IMR-90 (cell line): ENCODE measurements around the gene CCN6.

Experiments
- FOS ChIP-seq: fragments of 150-350 bp; IDR thresholded peaks from 2 replicates; pipeline ENCODE4 v1.6.1; 2016; ENCODE audit warnings: low read depth, low read length
- MXI1 ChIP-seq: IDR thresholded peaks from 2 replicates; pipeline ENCODE4 v1.6.1; 2012; ENCODE audit warnings: low read depth, mild to moderate bottlenecking, low read length, moderate library complexity, borderline replicate concordance
- POLR2A ChIP-seq: IDR thresholded peaks from 2 replicates; pipeline ENCODE4 v1.6.1; 2012; ENCODE audit warnings: mild to moderate bottlenecking, low read depth, low read length
- RAD21 ChIP-seq: IDR thresholded peaks from 2 replicates; pipeline ENCODE4 v1.6.1; 2012; ENCODE audit warnings: low read length, improper control_type of control experiment
- RCOR1 ChIP-seq: IDR thresholded peaks from 2 replicates; pipeline ENCODE4 v1.6.1; 2012; ENCODE audit warnings: mild to moderate bottlenecking, low read length, improper control_type of control experiment; ENCODE audit not compliant: insufficient replicate concordance
- TF ChIP-seq, protein P1 (sequence below): conservative IDR thresholded peaks from 2 replicates; pipeline ENCODE4 v1.5.1; 2012; ENCODE audit warnings: mild to moderate bottlenecking, low read depth, low read length, improper control_type of control experiment

DNA sequence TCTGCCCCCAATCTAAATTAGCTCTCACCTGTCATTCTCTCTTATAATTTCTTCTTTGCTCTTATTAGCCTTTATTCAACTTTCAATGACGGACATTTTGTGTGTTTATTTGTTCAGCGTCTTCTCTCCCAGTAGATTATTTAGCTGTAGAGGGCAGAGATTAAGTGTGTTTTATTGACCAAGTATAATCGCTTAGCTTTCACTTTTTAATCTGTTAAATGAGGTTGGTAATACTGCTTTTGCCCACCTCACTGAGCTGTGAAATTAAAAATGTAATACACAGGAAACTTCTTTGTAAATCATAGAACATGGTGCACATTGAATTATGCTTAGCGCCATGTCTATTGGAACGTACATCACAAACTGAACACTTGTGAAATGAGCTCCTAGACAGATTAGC, 3.5 kb upstream of the CCN6 start:
- TF ChIP-seq, protein P1, sequence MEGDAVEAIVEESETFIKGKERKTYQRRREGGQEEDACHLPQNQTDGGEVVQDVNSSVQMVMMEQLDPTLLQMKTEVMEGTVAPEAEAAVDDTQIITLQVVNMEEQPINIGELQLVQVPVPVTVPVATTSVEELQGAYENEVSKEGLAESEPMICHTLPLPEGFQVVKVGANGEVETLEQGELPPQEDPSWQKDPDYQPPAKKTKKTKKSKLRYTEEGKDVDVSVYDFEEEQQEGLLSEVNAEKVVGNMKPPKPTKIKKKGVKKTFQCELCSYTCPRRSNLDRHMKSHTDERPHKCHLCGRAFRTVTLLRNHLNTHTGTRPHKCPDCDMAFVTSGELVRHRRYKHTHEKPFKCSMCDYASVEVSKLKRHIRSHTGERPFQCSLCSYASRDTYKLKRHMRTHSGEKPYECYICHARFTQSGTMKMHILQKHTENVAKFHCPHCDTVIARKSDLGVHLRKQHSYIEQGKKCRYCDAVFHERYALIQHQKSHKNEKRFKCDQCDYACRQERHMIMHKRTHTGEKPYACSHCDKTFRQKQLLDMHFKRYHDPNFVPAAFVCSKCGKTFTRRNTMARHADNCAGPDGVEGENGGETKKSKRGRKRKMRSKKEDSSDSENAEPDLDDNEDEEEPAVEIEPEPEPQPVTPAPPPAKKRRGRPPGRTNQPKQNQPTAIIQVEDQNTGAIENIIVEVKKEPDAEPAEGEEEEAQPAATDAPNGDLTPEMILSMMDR, result no peak
- TF ChIP-seq RAD21 (no peak), MXI1 (no peak), RCOR1 (no peak), POLR2A (no peak), FOS (no peak)
